Measurements from ENCODE around the gene AKNA.

- no peak for TF ChIP-seq REST (IDR thresholded peaks at IDR 0.05; ENCODE audit: insufficient read depth in 1 of 2, low read depth in 2 of 2, low read length in 2 of 2)
- no peak for TF ChIP-seq FOXP2 (optimal IDR thresholded peaks at IDR 0.05; ENCODE audit: borderline replicate concordance, extremely low read depth, extremely low read length, insufficient read depth)
- TF ChIP-seq SIN3A (IDR thresholded peaks at IDR 0.05; ENCODE audit: borderline replicate concordance, insufficient read depth, low read length): no peak
Observed at GRCh38 chr9:114401344-114401743, 13.6 kb upstream of the AKNA start.

Data from PFSK-1 (cell line).